H1 (cell line): ENCODE data around the gene TSPAN15.

ENCODE experiments used
- CBX8 ChIP-seq: fragments of 300-800, 300-1000 bp; sonication (generic); IDR thresholded peaks from 2 replicates; pipeline ENCODE4 v1.7.1; 2016; ENCODE audit warnings: low read depth, low read length, borderline replicate concordance
- CTCF ChIP-seq, 3 experiments: IDR thresholded peaks; 1 replicate in 2 of 3; 2 replicates in 1 of 3; pipeline versions ENCODE4 v1.5.1 to v1.6.1; 2011; ENCODE audit warnings: low read length in 3 of 3, mild to moderate bottlenecking in 3 of 3, inconsistent platforms in 2 of 3, low read depth in 1 of 3, moderate library complexity in 1 of 3; ENCODE audit not compliant: insufficient read depth in 1 of 3; ENCODE audit errors: control extremely low read depth in 1 of 3
- EP300 ChIP-seq, 2 experiments: IDR thresholded peaks; 1 replicate in 1 of 2; 2 replicates in 1 of 2; pipeline ENCODE4 v1.6.1; 2011 to 2012; ENCODE audit warnings: low read depth in 2 of 2, low read length in 2 of 2, mild to moderate bottlenecking in 2 of 2, borderline replicate concordance in 1 of 2, inconsistent platforms in 1 of 2, moderate library complexity in 1 of 2
- JUND ChIP-seq: IDR thresholded peaks from 2 replicates; pipeline ENCODE4 v1.6.1; 2011; ENCODE audit warnings: mild to moderate bottlenecking, improper control_type of control experiment, low read length
- POLR2A ChIP-seq, 2 experiments: IDR thresholded peaks; 1 replicate in 1 of 2; 2 replicates in 1 of 2; pipeline ENCODE4 v1.6.1; 2011; ENCODE audit warnings: low read depth in 2 of 2, low read length in 2 of 2, mild to moderate bottlenecking in 2 of 2; ENCODE audit errors: control extremely low read depth in 1 of 2
- TBP ChIP-seq: IDR thresholded peaks from 2 replicates; pipeline ENCODE4 v1.6.1; 2011; ENCODE audit warnings: low read depth, low read length, improper control_type of control experiment
- TEAD4 ChIP-seq: IDR thresholded peaks from 2 replicates; pipeline ENCODE4 v1.6.1; 2012; ENCODE audit warnings: low read depth, low read length, inconsistent platforms, mixed read lengths

- TF ChIP-seq EP300 (IDR thresholded peaks at IDR 0.05; ENCODE audit: borderline replicate concordance in 1 of 2, low read depth in 2 of 2, low read length in 2 of 2) (no peak), TEAD4 (no peak), CBX8 (no peak), POLR2A (IDR thresholded peaks at IDR 0.05; ENCODE audit: control extremely low read depth in 1 of 2, low read depth in 2 of 2, low read length in 2 of 2) (no peak), TBP (no peak), JUND (no peak), CTCF (IDR thresholded peaks at IDR 0.05; ENCODE audit: control extremely low read depth in 1 of 3, insufficient read depth in 1 of 3, low read depth in 1 of 3, low read length in 3 of 3) (no peak)
Observed at GRCh38 chr10:69409968-69410367, 41.3 kb upstream of the TSPAN15 start.
